ENCODE data around the gene IL22.

DNA sequence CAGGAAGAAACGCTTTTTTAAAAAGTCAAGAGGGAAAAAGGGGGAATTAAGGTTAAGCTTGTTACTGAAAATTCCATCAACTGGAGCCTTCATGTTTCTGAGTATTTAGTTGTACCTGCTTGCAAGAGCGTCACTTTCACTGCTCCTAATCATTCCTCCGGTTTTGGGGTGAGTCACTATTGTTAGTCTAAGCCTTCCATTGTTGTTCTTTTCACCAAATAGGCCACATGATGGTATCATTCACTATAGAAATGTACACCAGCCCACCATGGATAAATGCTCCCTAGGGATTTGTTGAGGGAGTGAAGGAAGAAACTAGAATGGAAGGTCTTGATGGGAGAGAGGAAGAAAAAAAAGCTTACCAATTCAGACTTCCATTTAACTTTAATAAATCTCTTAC, 3.0 kb downstream of the IL22 start:
- TF ChIP-seq RAD21 (IDR thresholded peaks at IDR 0.05 in 1 of 2, conservative IDR thresholded peaks at IDR 0.05 in 1 of 2; ENCODE audit: low read depth in 2 of 2, low read length in 2 of 2) (no peak), TAF7 (optimal IDR thresholded peaks at IDR 0.05; ENCODE audit: borderline replicate concordance, low read depth, low read length) (no peak), CTCF (IDR thresholded peaks at IDR 0.05; ENCODE audit: control extremely low read depth in 1 of 3, insufficient read depth in 1 of 3, low read depth in 1 of 3, low read length in 3 of 3) (no peak)
